HG03558 (cell line): ENCODE measurements around the gene KRTAP12-3.
"Not testable (repeated sequence)": the region's sequence is repeated elsewhere in the genome, so short reads cannot be mapped to it uniquely, and the experiment has no call there.

Experiments
- ATAC-seq: cut with Tn5 transposase; IDR thresholded peaks from one replicate; pipeline ENCODE4 v1.9.1; 2021; ENCODE audit warnings: moderate number of reproducible peaks; ENCODE audit not compliant: unreplicated experiment; ENCODE audit errors: extremely low read depth

KRTAP12-3 gene

GRCh38 chr21:44649521-44650100 is 8.1 kb upstream of the KRTAP12-3 start:
- ATAC-seq = no peak

- no peak for ATAC-seq
Measured at GRCh38 chr21:44650265-44650972, 7.3 kb upstream of the KRTAP12-3 start.

- ATAC-seq = no peak
Measured at GRCh38 chr21:44650973-44651675, 6.6 kb upstream of the KRTAP12-3 start.

- ATAC-seq = no peak
Measured at GRCh38 chr21:44653123-44653522, 4.6 kb upstream of the KRTAP12-3 start.

GRCh38 chr21:44653656-44654575 is 3.8 kb upstream of the KRTAP12-3 start:
- ATAC-seq = no peak

- no peak for ATAC-seq
Measured at GRCh38 chr21:44654576-44655175, 3.1 kb upstream of the KRTAP12-3 start, which contains the start of gene KRTAP12-4. KRTAP12-4 (minus strand) TSS chr21:44654659; CDS start chr21:44654614, 45 bp downstream.

- no peak for ATAC-seq
Measured at GRCh38 chr21:44656868-44657267, 864 bp upstream of the KRTAP12-3 start.

- ATAC-seq = no peak
Measured at GRCh38 chr21:44658541-44658910, 794 bp downstream of the KRTAP12-3 start.

GRCh38 chr21:44658913-44659595 is 1.3 kb downstream of the KRTAP12-3 start:
- no peak for ATAC-seq

- ATAC-seq = not testable (repeated sequence)
Measured at GRCh38 chr21:44661567-44661966, 3.8 kb downstream of the KRTAP12-3 start.

GRCh38 chr21:44664691-44665090 is 7.0 kb downstream of the KRTAP12-3 start:
- no peak for ATAC-seq

- ATAC-seq = no peak
Measured at GRCh38 chr21:44666401-44667320, 8.9 kb downstream of the KRTAP12-3 start, which contains the start of gene KRTAP12-2. KRTAP12-2 (minus strand) TSS chr21:44666927; CDS start chr21:44666886, 41 bp downstream.

GRCh38 chr21:44667612-44668011 is 9.9 kb downstream of the KRTAP12-3 start:
- no peak for ATAC-seq

- ATAC-seq = no peak
Measured at GRCh38 chr21:44670642-44671432, 13.1 kb downstream of the KRTAP12-3 start.

- ATAC-seq = no peak
Measured at GRCh38 chr21:44671911-44672310, 14.2 kb downstream of the KRTAP12-3 start.

- no peak for ATAC-seq
Measured at GRCh38 chr21:44677881-44678280, 20.1 kb downstream of the KRTAP12-3 start.

GRCh38 chr21:44681152-44681551 is 23.4 kb downstream of the KRTAP12-3 start:
- no peak for ATAC-seq
